Measurements from ENCODE around the gene ANGEL1.

- TF ChIP-seq POLR2A (IDR thresholded peaks at IDR 0.05; ENCODE audit: low read depth, low read length) (no peak), TAF1 (IDR thresholded peaks at IDR 0.05; ENCODE audit: borderline replicate concordance, low read depth, low read length) (no peak), POLR2AphosphoS5 (IDR thresholded peaks at IDR 0.05; ENCODE audit: low read depth, low read length) (no peak)
Measured at GRCh38 chr14:76761136-76761959, 51.3 kb downstream of the ANGEL1 start, which contains the start of gene VASH1.
